ENCODE measurements around the gene CMTM3. TPM values are rescaled to one million over a fixed set of nuclear protein-coding genes. Genes with fewer than 3 reads are reported as not detected.

Gene CMTM3
- total RNA-seq, 1 experiment from 2014 or later = 39.2 TPM

GRCh38 chr16:66608241-66609138 lies 4.0 kb downstream of the CMTM3 start:
- Mint-ChIP-seq H3K27ac (peak overlapping the region in 1 of 3 experiments; percentile 77; a peak in 2 of 7 replicates), H3K9me3 (no peaks in the 10 kb centered on the region; a peak in 1 of 5 replicates), H3K36me3 (ENCODE audit: insufficient read depth in 1 of 3, low read depth in 3 of 3) (peaks cover 24 to 47% (median 39%) of the 10 kb centered on the region in 3 experiments; a peak in 6 of 7 replicates), H3K27me3 (ENCODE audit: low read depth) (peaks cover 2% of the 10 kb centered on the region), H3K4me1 (peaks cover 20 to 32% of the 10 kb centered on the region in 2 experiments), H3K4me3 (no peak overlapping the region; a peak in 1 of 5 replicates)
- Histone ChIP-seq H3K27ac (ENCODE audit: insufficient read length, low read depth, low read length) (no peak overlapping the region), H3T11ph (ENCODE audit: low read length) (no peak overlapping the region), H4K91ac (ENCODE audit: insufficient read length, low read depth, low read length) (no peak overlapping the region), H3K9ac (ENCODE audit: extremely low read depth, insufficient read length, low read length) (no peak overlapping the region), H3K4ac (ENCODE audit: low read depth, low read length) (no peak overlapping the region), H3K14ac (ENCODE audit: insufficient read depth, low read length) (no peak overlapping the region), H3K4me2 (ENCODE audit: insufficient read depth, insufficient read length, low read length) (no peak overlapping the region), H3K79me2 (ENCODE audit: insufficient read depth, low read length) (no peaks in the 10 kb centered on the region), H4K5ac (ENCODE audit: insufficient read length, low read depth, low read length) (no peak overlapping the region), H3K4me1 (ENCODE audit: insufficient read depth, low read length) (no peaks in the 10 kb centered on the region), H2BK20ac (ENCODE audit: low read depth, low read length, poor library complexity, severe bottlenecking) (no peak overlapping the region), H2BK5ac (ENCODE audit: insufficient read length, low read length) (no peak overlapping the region), H2BK15ac (ENCODE audit: low read depth, low read length) (no peak overlapping the region), H2AK5ac (ENCODE audit: insufficient read length, low read length) (no peak overlapping the region), H3K56ac (ENCODE audit: insufficient read length, low read depth, low read length) (no peak overlapping the region), H3K9me3 (ENCODE audit: control insufficient read depth, low read depth, low read length) (no peaks in the 10 kb centered on the region), H2AFZ (ENCODE audit: low read length) (no peak overlapping the region), H3K23me2 (ENCODE audit: insufficient read length, low read depth, low read length, poor library complexity, severe bottlenecking) (peaks cover 11% of the 10 kb centered on the region), H4K20me1 (ENCODE audit: control insufficient read depth, insufficient read depth, insufficient read length) (no peaks in the 10 kb centered on the region), H3K18ac (ENCODE audit: insufficient read length, low read depth, low read length) (no peak overlapping the region), H3K27me3 (ENCODE audit: insufficient read depth, low read length) (no peaks in the 10 kb centered on the region), H2BK120ac (ENCODE audit: low read depth, low read length, poor library complexity, severe bottlenecking) (no peak overlapping the region), H3K79me1 (ENCODE audit: insufficient read depth, low read depth, low read length, poor library complexity, severe bottlenecking) (no peaks in the 10 kb centered on the region), H2BK12ac (ENCODE audit: insufficient read length, low read depth, low read length) (no peak overlapping the region), H4K8ac (replicated peaks; ENCODE audit: insufficient read length, low read depth, low read length) (no peak overlapping the region), H3K23ac (ENCODE audit: insufficient read length, low read depth, low read length) (no peak overlapping the region)
- WGBS (ENCODE audit: extremely low coverage, insufficient read length, low lambda C conversion rate) = no CpG with 5 or more reads among the region's 17 CpGs
- peak; percentile 94 for DNase-seq
- TF ChIP-seq CTCF (conservative IDR thresholded peaks at IDR 0.05) = peak; percentile 96
